HEK293T (cell line): ENCODE results near the gene TFIP11.

ENCODE experiments used
- CTCF ChIA-PET: fragments of 350-600 bp; formaldehyde crosslinking; extraction: SDS; loops from one replicate; lab custom pipeline; 2021; ENCODE audit warnings: antibody characterized with exemption, inconsistent platforms; lab: Yijun Ruan, JAX
- POLR2A ChIA-PET: fragments of 350-600 bp; formaldehyde crosslinking; extraction: SDS; loops from one replicate; lab custom pipeline; 2020; ENCODE audit warnings: antibody characterized with exemption, inconsistent platforms; lab: Yijun Ruan, JAX
- DNase-seq: peaks from one replicate; pipeline ENCODE4 v3.0.0; 2012; ENCODE audit warnings: mixed read lengths; ENCODE audit errors: extremely low spot score
- ARNT ChIP-seq: fragments of 450-650 bp; IDR thresholded peaks from 2 replicates; pipeline ENCODE4 v1.6.1; 2017; ENCODE audit warnings: mild to moderate bottlenecking
- BHLHE40 ChIP-seq: fragments of 450-650 bp; IDR thresholded peaks from 2 replicates; pipeline ENCODE4 v1.6.1; 2016; ENCODE audit warnings: mild to moderate bottlenecking, moderate library complexity, borderline replicate concordance
- CTBP1 ChIP-seq: fragments of 450-650 bp; IDR thresholded peaks from 2 replicates; pipeline ENCODE4 v1.6.1; 2016; ENCODE audit warnings: borderline replicate concordance
- ELF4 ChIP-seq: fragments of 450-650 bp; IDR thresholded peaks from 2 replicates; pipeline ENCODE4 v1.6.1; 2017; ENCODE audit warnings: antibody characterized with exemption
- FOXA1 ChIP-seq: fragments of 450-650 bp; IDR thresholded peaks from 2 replicates; pipeline ENCODE4 v1.6.1; 2016; ENCODE audit warnings: mild to moderate bottlenecking
- FOXK2 ChIP-seq: fragments of 450-650 bp; IDR thresholded peaks from 2 replicates; pipeline ENCODE4 v1.6.1; 2016; ENCODE audit warnings: mild to moderate bottlenecking
- FOXM1 ChIP-seq: fragments of 450-650 bp; IDR thresholded peaks from 2 replicates; pipeline ENCODE4 v1.6.1; 2017; ENCODE audit warnings: mild to moderate bottlenecking, borderline replicate concordance
- HDGF ChIP-seq: fragments of 450-650 bp; IDR thresholded peaks from 2 replicates; pipeline ENCODE4 v1.6.1; 2017; ENCODE audit warnings: antibody characterized with exemption, borderline replicate concordance
- L3MBTL2 ChIP-seq: fragments of 450-650 bp; conservative IDR thresholded peaks from 2 replicates; pipeline ENCODE4 v1.6.1; 2016; ENCODE audit warnings: mild to moderate bottlenecking
- LEF1 ChIP-seq: fragments of 450-650 bp; IDR thresholded peaks from 2 replicates; pipeline ENCODE4 v1.6.1; 2017; ENCODE audit warnings: mild to moderate bottlenecking, borderline replicate concordance
- NFRKB ChIP-seq: fragments of 450-650 bp; IDR thresholded peaks from 2 replicates; pipeline ENCODE4 v1.6.1; 2016; ENCODE audit warnings: mild to moderate bottlenecking, moderate library complexity
- PKNOX1 ChIP-seq: fragments of 450-650 bp; IDR thresholded peaks from 2 replicates; pipeline ENCODE4 v1.6.1; 2016
- SP1 ChIP-seq: fragments of 450-650 bp; IDR thresholded peaks from 2 replicates; pipeline ENCODE4 v1.6.1; 2017
- SUZ12 ChIP-seq: fragments of 450-650 bp; IDR thresholded peaks from 2 replicates; pipeline ENCODE4 v1.6.1; 2016; ENCODE audit warnings: mild to moderate bottlenecking
- TARDBP ChIP-seq: fragments of 450-650 bp; IDR thresholded peaks from 2 replicates; pipeline ENCODE4 v1.6.1; 2016
- ZNF384 ChIP-seq: fragments of 450-650 bp; IDR thresholded peaks from 2 replicates; pipeline ENCODE4 v1.6.1; 2016

The TFIP11 gene

GRCh38 chr22:26502688-26503561 is 9.3 kb downstream of the TFIP11 start:
- ChIA-PET CTCF (interaction anchor here (0.8 kb wide), 1 partner anchor 30 kb away, joined by 9 read pairs; no protein-coding TSS in a partner anchor), POLR2A (interaction anchor here (1.9 kb wide), 1 partner anchor 19 kb away, joined by 8 read pairs; the partner anchor contains the start of genes HPS4 and SRRD)
- DNase-seq: peak; percentile 59
- TF ChIP-seq HDGF: no peak
- TF ChIP-seq SP1: no peak
- TF ChIP-seq L3MBTL2: no peak
- no peak for TF ChIP-seq NFRKB
- TF ChIP-seq TARDBP: no peak
- TF ChIP-seq PKNOX1: no peak
- no peak for TF ChIP-seq FOXK2
- no peak for TF ChIP-seq BHLHE40
- no peak for TF ChIP-seq FOXA1
- TF ChIP-seq LEF1: no peak
- no peak for TF ChIP-seq ZNF384
- TF ChIP-seq SUZ12: no peak
- TF ChIP-seq ARNT: no peak
- no peak for TF ChIP-seq FOXM1
- no peak for TF ChIP-seq CTBP1

- TF ChIP-seq NFRKB (no peak), FOXM1 (no peak), L3MBTL2 (no peak), ELF4 (no peak), FOXK2 (no peak), PKNOX1 (no peak)
- POLR2A ChIA-PET: interaction anchor here (1.9 kb wide), 1 partner anchor 18 kb away, joined by 8 read pairs; the partner anchor contains the start of genes HPS4 and SRRD
- CTCF ChIA-PET: interaction anchor here (0.8 kb wide), 1 partner anchor 163 kb away, joined by 3 read pairs; no protein-coding TSS in a partner anchor
- no peak for DNase-seq
Measured at GRCh38 chr22:26501996-26502395, 10.3 kb downstream of the TFIP11 start.

DNA sequence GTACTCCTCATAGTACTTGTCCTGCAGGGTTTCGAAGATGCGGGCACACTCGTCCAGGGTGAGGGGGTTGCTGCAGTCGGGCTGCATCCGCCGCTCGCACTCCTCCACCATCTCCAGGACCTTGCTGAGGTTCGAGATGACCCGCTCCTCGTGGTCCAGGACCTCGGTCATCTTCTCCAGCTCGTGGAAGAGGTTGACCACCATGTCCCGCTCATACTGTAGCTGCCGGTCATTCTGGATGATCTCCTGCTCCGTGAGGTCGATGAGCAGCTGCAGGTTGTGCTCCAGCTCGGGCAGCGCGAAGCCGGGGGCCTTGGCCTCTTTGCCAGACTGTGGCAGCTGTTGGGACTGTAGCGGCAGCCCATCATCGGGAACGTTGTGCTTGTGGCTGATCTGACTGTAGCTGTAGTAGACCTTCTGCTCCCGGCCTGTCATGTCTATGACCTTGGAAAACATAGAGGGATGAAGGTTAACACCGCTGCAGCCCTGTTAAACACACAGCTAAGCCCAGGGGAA is 13.0 kb downstream of the TFIP11 start:
- CTCF ChIA-PET: no interaction called here
- no peak for TF ChIP-seq NFRKB
- no peak for TF ChIP-seq BHLHE40
- TF ChIP-seq FOXA1: no peak
- no peak for TF ChIP-seq TARDBP
- TF ChIP-seq ZNF384: no peak
- no peak for TF ChIP-seq PKNOX1
- DNase-seq: no peak
- POLR2A ChIA-PET: no interaction called here

DNA sequence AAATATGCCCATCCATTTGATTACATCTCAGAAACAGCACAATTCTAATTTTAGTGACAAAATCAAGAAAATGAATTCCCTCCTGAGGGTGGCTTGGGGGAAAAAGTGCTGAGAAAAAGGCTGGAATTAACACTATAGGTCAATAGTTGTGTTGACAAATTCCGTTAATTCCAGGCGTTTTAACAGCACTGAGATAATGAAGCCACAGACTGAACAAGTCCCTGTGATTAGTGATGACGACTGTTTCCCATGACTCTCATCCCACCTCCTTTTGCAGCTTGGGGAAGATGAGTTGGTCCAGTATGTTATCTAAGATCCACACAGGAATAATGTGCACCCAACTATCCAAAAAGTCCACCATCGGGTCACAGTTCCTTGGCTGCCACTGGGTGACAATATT is 15.8 kb downstream of the TFIP11 start:
- ChIA-PET CTCF (no interaction called here), POLR2A (no interaction called here)
- no peak for DNase-seq
- TF ChIP-seq FOXM1: no peak
- no peak for TF ChIP-seq LEF1
- no peak for TF ChIP-seq PKNOX1
- no peak for TF ChIP-seq TARDBP
- TF ChIP-seq HDGF: no peak
- TF ChIP-seq FOXK2: no peak

GRCh38 chr22:26494506-26494905 is 17.8 kb downstream of the TFIP11 start:
- TF ChIP-seq ARNT: no peak
- no peak for DNase-seq
- ChIA-PET CTCF (no interaction called here), POLR2A (interaction anchor here (1.0 to 1.3 kb wide), 2 partner anchors 12 to 18 kb away, joined by 3 to 4 read pairs; partner anchors contain the start of genes HPS4 and TFIP11)

DNA sequence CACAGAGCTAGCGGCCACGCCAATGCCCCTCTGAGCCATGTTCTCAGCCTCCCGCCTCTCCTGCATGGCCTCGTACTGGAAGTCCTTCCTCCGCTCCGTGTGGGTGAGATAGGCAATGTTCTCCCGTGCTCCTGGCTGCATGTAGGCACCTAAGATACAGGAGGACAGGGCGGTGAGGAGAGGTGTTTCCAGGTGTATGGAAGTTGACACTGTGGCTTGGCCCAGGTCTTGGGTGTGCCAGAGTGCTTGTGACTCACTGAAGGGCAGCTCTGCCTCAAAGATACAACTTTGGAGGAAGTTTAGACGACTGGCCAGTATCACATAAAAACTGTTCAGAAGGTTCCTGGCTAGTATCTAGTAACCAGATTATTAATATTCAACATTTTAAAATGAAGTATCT is 20.1 kb downstream of the TFIP11 start:
- POLR2A ChIA-PET: interaction anchor here (1.2 to 2.7 kb wide), 2 partner anchors 9 to 20 kb away, joined by 3 to 12 read pairs; partner anchors contain the start of genes HPS4, SRRD and TFIP11
- DNase-seq: no peak
- TF ChIP-seq SUZ12 (no peak), NFRKB (no peak), CTBP1 (no peak), PKNOX1 (no peak), BHLHE40 (no peak), FOXM1 (no peak), FOXK2 (no peak), HDGF (no peak), TARDBP (no peak)
- CTCF ChIA-PET: no interaction called here
